Tibial nerve (tissue), 4 donors: Measurements from ENCODE around the gene DUSP1.

ENCODE experiments used
- CTCF ChIP-seq, 5 experiments: fragments of 200-600 bp in 3 of 5; fragments of 450-650 bp in 2 of 5; sonication (generic) in 3 of 5; IDR thresholded peaks; one replicate each; pipeline ENCODE4 v1.5.1; 2016 to 2019; ENCODE audit warnings: antibody characterized with exemption in 5 of 5, mild to moderate bottlenecking in 3 of 5, moderate library complexity in 2 of 5
- EP300 ChIP-seq, 2 donors: sonication (generic); formaldehyde crosslinking; IDR thresholded peaks; one replicate each; pipeline ENCODE4 v1.6.1; 2017; ENCODE audit warnings: antibody characterized with exemption in 2 of 2, mild to moderate bottlenecking in 1 of 2

- TF ChIP-seq CTCF (IDR thresholded peaks at IDR 0.05) (no peak), EP300 (IDR thresholded peaks at IDR 0.05) (no peak)
Measured at GRCh38 chr5:172720655-172721054, 50.3 kb downstream of the DUSP1 start.
